HG03571 (cell line): Measurements from ENCODE around the gene PRMT7.

Experiments used
- ATAC-seq: cut with Tn5 transposase; IDR thresholded peaks from one replicate; pipeline ENCODE4 v1.9.1; 2021; ENCODE audit not compliant: unreplicated experiment

PRMT7 gene

GRCh38 chr16:68361485-68361884 is 50.7 kb downstream of the PRMT7 start:
- no peak for ATAC-seq

- no peak for ATAC-seq
Measured at GRCh38 chr16:68362262-68362913, 51.6 kb downstream of the PRMT7 start.

GRCh38 chr16:68362947-68363657 is 52.3 kb downstream of the PRMT7 start:
- no peak for ATAC-seq

GRCh38 chr16:68363658-68364521 is 53.1 kb downstream of the PRMT7 start:
- no peak for ATAC-seq

- ATAC-seq, result no peak
Measured at GRCh38 chr16:68364561-68364998, 53.8 kb downstream of the PRMT7 start.

- ATAC-seq, result no peak
Measured at GRCh38 chr16:68365167-68365817, 54.5 kb downstream of the PRMT7 start.

GRCh38 chr16:68366062-68366461 is 55.2 kb downstream of the PRMT7 start:
- no peak for ATAC-seq

- no peak for ATAC-seq
Measured at GRCh38 chr16:68367030-68367429, 56.2 kb downstream of the PRMT7 start.

- no peak for ATAC-seq
Measured at GRCh38 chr16:68367440-68367839, 56.6 kb downstream of the PRMT7 start.

- no peak for ATAC-seq
Measured at GRCh38 chr16:68367891-68368290, 57.1 kb downstream of the PRMT7 start.

- no peak for ATAC-seq
Measured at GRCh38 chr16:68368301-68368888, 57.6 kb downstream of the PRMT7 start.

- ATAC-seq, result no peak
Measured at GRCh38 chr16:68369168-68369567, 58.3 kb downstream of the PRMT7 start.

GRCh38 chr16:68369697-68370580 is 59.1 kb downstream of the PRMT7 start:
- ATAC-seq, result peak; percentile 55

- ATAC-seq, result no peak
Measured at GRCh38 chr16:68370581-68371275, 59.9 kb downstream of the PRMT7 start.

GRCh38 chr16:68371276-68371651 is 60.4 kb downstream of the PRMT7 start:
- no peak for ATAC-seq

GRCh38 chr16:68371706-68372380 is 61.0 kb downstream of the PRMT7 start:
- no peak for ATAC-seq

GRCh38 chr16:68372381-68372720 is 61.5 kb downstream of the PRMT7 start:
- ATAC-seq, result no peak

GRCh38 chr16:68372806-68373205 is 62.0 kb downstream of the PRMT7 start:
- ATAC-seq, result no peak
